Body of pancreas (tissue), 4 donors: ENCODE measurements around the gene NMRAL1.

Experiments used
- POLR2A ChIP-seq, 3 donors: fragments of 450-650 bp; IDR thresholded peaks; one replicate each; pipeline ENCODE4 v1.6.1; 2016; ENCODE audit warnings: antibody characterized with exemption in 3 of 3, mild to moderate bottlenecking in 2 of 3
- TF ChIP-seq, protein P1 (sequence below), 7 experiments: fragments of 450-650 bp in 4 of 7; fragments of 200-600 bp in 3 of 7; sonication (generic) in 3 of 7; IDR thresholded peaks; one replicate each; pipeline ENCODE4 v1.5.1; 2016 to 2019; ENCODE audit warnings: antibody characterized with exemption in 7 of 7

DNA sequence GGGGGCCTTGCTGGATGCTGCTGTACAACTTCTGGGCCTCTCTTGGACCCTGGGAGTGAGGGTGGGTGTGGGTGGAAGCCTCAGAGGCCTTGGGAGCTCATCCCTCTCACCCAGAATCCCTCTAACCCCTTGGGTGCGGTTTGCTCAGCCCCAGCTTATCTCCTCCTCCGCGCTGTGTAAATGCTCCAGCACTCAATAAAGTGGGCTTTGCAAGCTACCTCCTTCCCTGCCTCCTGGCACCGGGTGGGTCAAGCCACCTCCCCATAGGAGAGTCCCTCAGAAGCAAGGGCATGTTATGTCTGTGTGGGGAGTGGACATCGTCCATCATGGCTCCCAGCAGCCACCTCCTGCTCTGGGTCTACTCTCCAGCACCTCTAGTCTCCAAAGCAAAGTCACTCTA lies 35.7 kb upstream of the NMRAL1 start:
- TF ChIP-seq, protein P1, sequence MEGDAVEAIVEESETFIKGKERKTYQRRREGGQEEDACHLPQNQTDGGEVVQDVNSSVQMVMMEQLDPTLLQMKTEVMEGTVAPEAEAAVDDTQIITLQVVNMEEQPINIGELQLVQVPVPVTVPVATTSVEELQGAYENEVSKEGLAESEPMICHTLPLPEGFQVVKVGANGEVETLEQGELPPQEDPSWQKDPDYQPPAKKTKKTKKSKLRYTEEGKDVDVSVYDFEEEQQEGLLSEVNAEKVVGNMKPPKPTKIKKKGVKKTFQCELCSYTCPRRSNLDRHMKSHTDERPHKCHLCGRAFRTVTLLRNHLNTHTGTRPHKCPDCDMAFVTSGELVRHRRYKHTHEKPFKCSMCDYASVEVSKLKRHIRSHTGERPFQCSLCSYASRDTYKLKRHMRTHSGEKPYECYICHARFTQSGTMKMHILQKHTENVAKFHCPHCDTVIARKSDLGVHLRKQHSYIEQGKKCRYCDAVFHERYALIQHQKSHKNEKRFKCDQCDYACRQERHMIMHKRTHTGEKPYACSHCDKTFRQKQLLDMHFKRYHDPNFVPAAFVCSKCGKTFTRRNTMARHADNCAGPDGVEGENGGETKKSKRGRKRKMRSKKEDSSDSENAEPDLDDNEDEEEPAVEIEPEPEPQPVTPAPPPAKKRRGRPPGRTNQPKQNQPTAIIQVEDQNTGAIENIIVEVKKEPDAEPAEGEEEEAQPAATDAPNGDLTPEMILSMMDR (IDR thresholded peaks at IDR 0.05): no peak
- TF ChIP-seq POLR2A (IDR thresholded peaks at IDR 0.05): no peak
